ENCODE measurements around the gene ZCCHC13. TPM values are rescaled to one million over a fixed set of nuclear protein-coding genes. Genes with fewer than 3 reads are reported as not detected.

The ZCCHC13 gene
- total and polyA plus RNA-seq, 2 experiments from 2014 or later, result not detected

DNA sequence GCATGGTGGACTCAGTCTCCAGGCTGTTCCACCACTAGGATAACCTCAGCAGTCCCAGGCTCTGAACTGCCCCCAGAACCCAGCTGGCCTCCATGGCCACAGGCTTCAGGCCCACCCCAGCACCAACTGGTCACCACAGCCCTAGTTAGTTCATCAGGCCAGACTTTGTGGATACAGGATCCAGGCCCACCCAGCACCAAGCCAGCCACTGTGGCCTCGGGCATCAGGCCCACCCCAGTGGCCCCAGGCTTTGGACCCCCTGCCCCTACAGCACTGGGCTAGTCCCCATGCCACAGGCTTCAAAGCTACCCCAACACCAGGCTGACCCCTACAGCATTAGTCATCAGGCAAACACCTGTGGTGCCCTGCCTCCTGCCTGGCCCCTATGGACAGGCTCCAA is 50.0 kb downstream of the ZCCHC13 start:
- H3K4me1 ChIP-seq (ENCODE audit: low read depth), result no peaks in the 10 kb centered on the region
- DNase-seq (ENCODE audit: low read depth in 1 of 2, low spot score in 1 of 2), result no peak
- no peak overlapping the region for H3K4me3 ChIP-seq
- H3K27me3 ChIP-seq, result no peaks in the 10 kb centered on the region
- H3K27ac ChIP-seq, result no peak overlapping the region
- no peaks in the 10 kb centered on the region for H3K36me3 ChIP-seq
- TF ChIP-seq, protein P1, sequence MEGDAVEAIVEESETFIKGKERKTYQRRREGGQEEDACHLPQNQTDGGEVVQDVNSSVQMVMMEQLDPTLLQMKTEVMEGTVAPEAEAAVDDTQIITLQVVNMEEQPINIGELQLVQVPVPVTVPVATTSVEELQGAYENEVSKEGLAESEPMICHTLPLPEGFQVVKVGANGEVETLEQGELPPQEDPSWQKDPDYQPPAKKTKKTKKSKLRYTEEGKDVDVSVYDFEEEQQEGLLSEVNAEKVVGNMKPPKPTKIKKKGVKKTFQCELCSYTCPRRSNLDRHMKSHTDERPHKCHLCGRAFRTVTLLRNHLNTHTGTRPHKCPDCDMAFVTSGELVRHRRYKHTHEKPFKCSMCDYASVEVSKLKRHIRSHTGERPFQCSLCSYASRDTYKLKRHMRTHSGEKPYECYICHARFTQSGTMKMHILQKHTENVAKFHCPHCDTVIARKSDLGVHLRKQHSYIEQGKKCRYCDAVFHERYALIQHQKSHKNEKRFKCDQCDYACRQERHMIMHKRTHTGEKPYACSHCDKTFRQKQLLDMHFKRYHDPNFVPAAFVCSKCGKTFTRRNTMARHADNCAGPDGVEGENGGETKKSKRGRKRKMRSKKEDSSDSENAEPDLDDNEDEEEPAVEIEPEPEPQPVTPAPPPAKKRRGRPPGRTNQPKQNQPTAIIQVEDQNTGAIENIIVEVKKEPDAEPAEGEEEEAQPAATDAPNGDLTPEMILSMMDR (IDR thresholded peaks at IDR 0.05; ENCODE audit: low read depth, low read length), result no peak
- H3K9me3 ChIP-seq (ENCODE audit: low read depth), result no peaks in the 10 kb centered on the region

Other genes with a start within 250 kb of the ZCCHC13 start
- 8.5 and 14.5 TPM in 2 replicates for gene SLC16A2, start 117.3 kb downstream of the ZCCHC13 start, total RNA-seq
- gene SLC16A2, start 117.3 kb downstream of the ZCCHC13 start, polyA plus RNA-seq, result 8.7 and 11.8 TPM in 2 replicates